ENCODE measurements around the gene KIF1B. TPM values are rescaled to one million over a fixed set of nuclear protein-coding genes. Genes with fewer than 3 reads are reported as not detected.
"Not testable (repeated sequence)": the region's sequence is repeated elsewhere in the genome, so short reads cannot be mapped to it uniquely, and the experiment has no call there.

The KIF1B gene
- total RNA-seq, 3 donors from 2014 or later: 12.3 to 17.0 (median 16.6) TPM

DNA sequence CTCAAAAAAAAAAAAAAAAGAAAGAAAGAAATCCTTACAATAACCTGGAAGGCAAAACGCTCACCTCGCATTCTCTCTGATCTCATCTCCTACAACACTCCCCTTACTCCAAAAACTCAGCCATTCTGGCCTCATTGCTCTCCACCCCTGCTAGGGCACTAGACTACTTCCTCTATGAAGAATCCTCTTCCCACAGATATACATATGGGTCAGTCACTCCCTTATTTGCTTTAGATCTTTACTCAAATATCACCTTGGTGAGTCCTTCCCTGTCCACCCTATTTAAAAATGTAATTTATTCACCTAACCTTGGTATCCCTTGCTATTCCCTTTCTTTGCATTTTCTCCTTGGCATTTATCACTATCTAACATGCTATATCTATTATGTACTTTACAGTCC, 24.6 kb upstream of the KIF1B start:
- H3K27me3 Mint-ChIP-seq (ENCODE audit: low read depth): no peaks in the 10 kb centered on the region
- DNase-seq (no peak), ATAC-seq (no peak)
- H3K4me1 Mint-ChIP-seq (ENCODE audit: low read depth): no peaks in the 10 kb centered on the region
- peaks cover 6% of the 10 kb centered on the region for H3K36me3 Mint-ChIP-seq (ENCODE audit: insufficient read depth)
- no peaks in the 10 kb centered on the region for H3K9me3 Mint-ChIP-seq
- no peak overlapping the region for H3K4me3 Mint-ChIP-seq

DNA sequence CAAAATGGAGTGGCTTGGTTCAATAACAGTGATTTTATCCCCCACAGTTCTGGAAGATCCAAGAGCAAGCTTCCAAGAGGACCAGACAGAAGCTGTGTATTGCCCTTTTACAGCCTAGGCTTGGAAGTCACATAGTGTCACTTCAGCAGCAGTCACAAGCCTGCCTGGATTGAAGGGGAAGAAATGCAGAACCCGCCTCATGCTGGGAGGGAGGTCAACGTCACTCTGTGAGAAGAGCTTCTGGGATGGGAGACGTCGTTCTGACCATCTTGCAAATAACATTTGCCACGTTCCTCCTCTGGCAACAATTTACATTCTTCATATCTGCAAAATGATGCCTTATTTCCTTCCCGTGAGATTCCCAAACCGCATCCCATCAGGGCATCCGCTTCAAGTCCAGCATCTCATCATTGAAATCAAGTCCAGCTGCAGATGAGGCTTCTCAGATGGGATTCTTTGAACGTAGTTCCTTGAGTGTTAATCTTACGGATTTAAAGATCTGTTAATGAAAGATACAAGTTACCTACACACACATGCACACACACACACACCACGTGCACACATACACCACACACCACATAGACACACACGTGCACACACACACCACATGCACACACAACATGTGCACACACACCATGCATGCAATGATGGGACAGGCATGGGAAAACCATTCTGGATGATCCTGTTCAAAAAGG, 23.9 kb upstream of the KIF1B start:
- H3K4me3 Mint-ChIP-seq: no peak overlapping the region
- H3K36me3 Mint-ChIP-seq (ENCODE audit: insufficient read depth): peaks cover 3% of the 10 kb centered on the region
- no peak for DNase-seq
- ATAC-seq: no peak
- H3K27me3 Mint-ChIP-seq (ENCODE audit: low read depth): no peaks in the 10 kb centered on the region
- H3K9me3 Mint-ChIP-seq: no peaks in the 10 kb centered on the region
- no peaks in the 10 kb centered on the region for H3K4me1 Mint-ChIP-seq (ENCODE audit: low read depth)

DNA sequence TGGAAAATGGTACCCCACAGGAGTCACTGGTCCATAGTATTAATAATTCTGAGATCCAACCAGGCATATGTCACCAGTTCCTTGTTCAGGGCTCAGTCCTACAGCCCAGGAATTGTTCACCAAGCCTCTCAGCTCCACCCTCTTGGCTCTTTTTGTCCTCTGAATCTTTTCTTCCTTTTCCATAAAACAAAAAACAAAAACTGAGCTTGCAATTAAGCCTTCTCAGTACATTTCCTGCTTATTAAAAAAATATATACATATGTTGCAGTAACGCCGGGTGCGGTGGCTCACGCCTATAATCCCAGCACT, 23.4 kb upstream of the KIF1B start:
- no peak for DNase-seq
- Mint-ChIP-seq H3K27me3 (ENCODE audit: low read depth) (no peaks in the 10 kb centered on the region), H3K9me3 (no peaks in the 10 kb centered on the region), H3K4me3 (no peak overlapping the region), H3K36me3 (ENCODE audit: insufficient read depth) (peaks cover 3% of the 10 kb centered on the region), H3K4me1 (ENCODE audit: low read depth) (no peaks in the 10 kb centered on the region)
- no peak for ATAC-seq

DNA sequence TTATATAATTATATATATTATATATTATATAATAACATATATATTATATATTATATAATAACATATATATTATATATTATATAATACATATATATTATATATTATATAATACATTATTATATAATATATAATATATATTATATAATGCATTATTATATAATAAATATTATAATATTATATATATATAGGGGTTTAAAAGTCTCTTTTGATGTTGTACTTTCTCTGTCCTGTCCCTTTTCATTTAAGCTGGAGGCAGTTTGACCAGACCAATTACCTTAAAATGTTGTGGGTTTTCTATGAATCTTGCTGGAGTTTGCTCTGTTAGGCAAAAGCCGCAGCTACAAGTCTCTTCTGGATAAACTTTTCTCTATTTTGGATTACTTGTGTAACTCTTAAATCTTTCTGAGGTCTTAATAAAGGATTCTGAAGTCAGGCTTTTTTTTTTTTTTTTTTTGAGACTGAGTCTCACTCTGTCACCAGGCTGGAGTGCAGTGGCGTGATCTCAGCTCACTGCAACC, 22.2 kb upstream of the KIF1B start:
- DNase-seq (no peak), ATAC-seq (no peak)
- Mint-ChIP-seq H3K4me1 (ENCODE audit: low read depth) (no peaks in the 10 kb centered on the region), H3K27me3 (ENCODE audit: low read depth) (no peaks in the 10 kb centered on the region), H3K9me3 (no peaks in the 10 kb centered on the region), H3K4me3 (no peak overlapping the region), H3K36me3 (ENCODE audit: insufficient read depth) (peaks cover 3% of the 10 kb centered on the region)

DNA sequence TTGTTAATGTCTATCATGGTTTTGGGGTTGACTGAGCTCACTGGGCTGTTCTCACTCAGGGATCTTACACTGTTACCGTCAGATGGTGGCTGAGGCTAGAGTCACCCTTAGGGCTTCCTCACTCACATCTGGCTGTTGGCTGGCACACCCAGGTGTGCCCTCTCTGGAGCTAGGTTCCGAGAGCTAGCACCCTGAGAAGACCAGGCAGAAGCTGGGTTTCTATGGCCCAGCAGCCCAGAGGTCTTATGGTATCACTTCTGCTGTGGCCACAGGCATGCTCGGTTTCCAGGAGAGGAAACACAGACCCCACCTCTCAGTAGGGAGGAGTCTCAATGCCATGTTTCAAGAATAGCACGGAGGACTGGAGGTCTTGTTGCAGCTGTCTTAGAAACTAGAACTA, 20.7 kb upstream of the KIF1B start:
- H3K27me3 Mint-ChIP-seq (ENCODE audit: low read depth): peaks cover 2% of the 10 kb centered on the region
- no peaks in the 10 kb centered on the region for H3K4me1 Mint-ChIP-seq (ENCODE audit: low read depth)
- DNase-seq (no peak), ATAC-seq (no peak)
- no peaks in the 10 kb centered on the region for H3K9me3 Mint-ChIP-seq
- no peaks in the 10 kb centered on the region for H3K36me3 Mint-ChIP-seq (ENCODE audit: insufficient read depth)
- H3K4me3 Mint-ChIP-seq: no peak overlapping the region

DNA sequence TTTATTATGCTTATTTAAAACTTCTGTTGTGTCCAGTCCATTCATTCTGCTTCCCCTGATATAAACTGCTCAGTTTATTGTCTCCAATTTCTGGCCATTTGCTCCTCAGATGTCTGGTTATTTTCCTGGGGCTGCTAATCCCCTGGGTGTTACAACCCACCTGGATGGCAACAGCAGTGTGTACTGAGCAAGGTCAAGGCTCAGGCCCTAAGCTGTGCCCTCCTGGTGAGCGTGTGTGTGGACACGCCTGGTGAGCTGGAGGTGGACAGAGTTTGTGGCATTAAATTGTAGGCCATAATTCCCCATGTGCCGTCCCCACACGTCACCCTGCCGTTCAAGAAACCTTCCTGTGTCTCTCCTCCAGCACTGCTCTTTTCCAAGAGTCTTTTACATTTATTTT, 18.1 kb upstream of the KIF1B start:
- ATAC-seq (no peak), DNase-seq (no peak)
- Mint-ChIP-seq H3K27me3 (ENCODE audit: low read depth) (peaks cover 2% of the 10 kb centered on the region), H3K4me3 (no peak overlapping the region), H3K4me1 (ENCODE audit: low read depth) (no peaks in the 10 kb centered on the region), H3K36me3 (ENCODE audit: insufficient read depth) (no peaks in the 10 kb centered on the region), H3K9me3 (no peaks in the 10 kb centered on the region)

DNA sequence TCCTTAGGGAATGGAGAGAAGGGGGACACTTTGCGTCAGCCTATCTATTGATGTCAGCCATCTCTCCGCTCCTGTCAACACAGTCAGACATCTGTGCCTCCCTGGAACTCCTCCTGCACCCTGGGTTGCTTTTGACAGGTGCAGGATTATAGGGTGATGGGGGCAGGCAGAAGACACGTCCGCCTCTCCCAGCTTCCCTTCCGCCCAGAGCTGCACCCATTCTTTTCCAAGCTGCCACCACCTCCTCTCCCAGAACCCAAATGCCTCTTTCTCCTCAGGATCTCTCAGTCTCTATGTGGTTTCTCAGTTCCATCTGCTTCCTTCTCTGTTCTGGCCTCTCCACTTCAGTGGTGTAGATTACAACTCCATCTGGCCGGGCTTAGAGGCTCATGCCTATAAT, 17.1 kb upstream of the KIF1B start:
- Mint-ChIP-seq H3K9me3 (no peaks in the 10 kb centered on the region), H3K4me1 (ENCODE audit: low read depth) (no peaks in the 10 kb centered on the region), H3K4me3 (no peak overlapping the region), H3K36me3 (ENCODE audit: insufficient read depth) (no peaks in the 10 kb centered on the region), H3K27me3 (ENCODE audit: low read depth) (peaks cover 2% of the 10 kb centered on the region)
- no peak for ATAC-seq
- no peak for DNase-seq

DNA sequence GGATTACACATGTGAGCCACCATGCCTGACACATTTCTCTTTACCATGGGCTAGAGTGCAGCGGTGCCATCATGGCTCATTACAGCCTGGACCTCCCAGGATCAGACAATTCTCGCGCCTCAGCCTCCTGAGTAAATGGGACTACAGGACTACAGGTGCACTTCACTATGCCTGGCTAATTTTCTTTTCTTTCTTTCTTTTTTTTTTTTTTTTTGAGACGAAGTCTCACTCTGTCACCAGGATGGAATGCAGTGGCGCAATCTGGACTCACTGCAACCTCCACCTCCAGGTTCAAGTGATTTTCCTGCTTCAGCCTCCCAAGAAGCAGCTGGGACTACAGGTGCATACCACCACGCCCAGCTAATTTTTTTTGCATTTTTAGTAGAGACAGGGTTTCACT, 14.8 kb upstream of the KIF1B start:
- peaks cover 2% of the 10 kb centered on the region for H3K27me3 Mint-ChIP-seq (ENCODE audit: low read depth)
- no peak overlapping the region for H3K4me3 Mint-ChIP-seq
- no peak for DNase-seq
- H3K9me3 Mint-ChIP-seq: no peaks in the 10 kb centered on the region
- no peaks in the 10 kb centered on the region for H3K4me1 Mint-ChIP-seq (ENCODE audit: low read depth)
- ATAC-seq: no peak
- no peaks in the 10 kb centered on the region for H3K36me3 Mint-ChIP-seq (ENCODE audit: insufficient read depth)

DNA sequence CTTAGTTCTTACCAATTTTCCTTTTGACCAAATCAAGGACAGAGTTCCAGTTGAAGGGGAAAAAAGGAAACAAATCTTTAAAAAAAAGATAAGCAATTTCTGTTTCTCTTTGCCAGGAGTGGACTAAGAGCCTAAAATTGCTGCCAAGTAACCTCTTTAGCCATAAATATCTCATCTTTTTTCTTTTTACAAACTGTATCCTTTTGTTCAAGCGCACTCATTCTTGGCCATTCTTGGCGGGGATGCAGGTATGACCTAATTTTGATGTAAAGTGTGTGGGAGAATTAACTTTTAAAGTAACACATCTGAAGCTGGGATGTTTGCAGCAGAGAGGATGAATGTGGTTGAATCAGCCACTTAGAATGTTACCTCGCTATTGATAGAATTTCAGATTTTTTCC, 13.4 kb upstream of the KIF1B start:
- Mint-ChIP-seq H3K4me3 (no peak overlapping the region), H3K9me3 (no peaks in the 10 kb centered on the region), H3K36me3 (ENCODE audit: insufficient read depth) (no peaks in the 10 kb centered on the region), H3K27me3 (ENCODE audit: low read depth) (peaks cover 2% of the 10 kb centered on the region), H3K4me1 (ENCODE audit: low read depth) (no peaks in the 10 kb centered on the region)
- ATAC-seq (no peak), DNase-seq (no peak)

DNA sequence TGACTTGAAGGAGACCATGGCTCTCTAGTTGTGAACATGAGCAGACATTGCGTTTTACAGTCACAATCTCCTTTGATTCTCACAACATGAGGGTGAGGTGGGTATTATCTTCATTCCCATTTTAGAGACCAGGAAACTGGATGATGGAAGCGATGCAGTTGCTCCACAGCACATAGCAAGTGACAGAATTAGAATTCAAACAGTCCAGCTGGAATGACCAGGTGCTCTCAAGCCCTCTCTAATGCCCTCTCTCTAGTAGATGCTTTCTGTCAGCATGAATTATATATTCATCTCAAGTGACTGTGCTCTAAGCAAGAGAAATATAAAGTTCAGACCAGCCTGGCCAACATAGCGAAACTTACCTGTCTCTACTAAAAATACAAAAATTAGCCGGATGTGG, 9.8 kb upstream of the KIF1B start:
- Mint-ChIP-seq H3K9me3 (no peaks in the 10 kb centered on the region), H3K27me3 (ENCODE audit: low read depth) (peaks cover 3% of the 10 kb centered on the region), H3K4me1 (ENCODE audit: low read depth) (no peaks in the 10 kb centered on the region), H3K4me3 (no peak overlapping the region), H3K36me3 (ENCODE audit: insufficient read depth) (no peaks in the 10 kb centered on the region)
- DNase-seq (no peak), ATAC-seq (no peak)

DNA sequence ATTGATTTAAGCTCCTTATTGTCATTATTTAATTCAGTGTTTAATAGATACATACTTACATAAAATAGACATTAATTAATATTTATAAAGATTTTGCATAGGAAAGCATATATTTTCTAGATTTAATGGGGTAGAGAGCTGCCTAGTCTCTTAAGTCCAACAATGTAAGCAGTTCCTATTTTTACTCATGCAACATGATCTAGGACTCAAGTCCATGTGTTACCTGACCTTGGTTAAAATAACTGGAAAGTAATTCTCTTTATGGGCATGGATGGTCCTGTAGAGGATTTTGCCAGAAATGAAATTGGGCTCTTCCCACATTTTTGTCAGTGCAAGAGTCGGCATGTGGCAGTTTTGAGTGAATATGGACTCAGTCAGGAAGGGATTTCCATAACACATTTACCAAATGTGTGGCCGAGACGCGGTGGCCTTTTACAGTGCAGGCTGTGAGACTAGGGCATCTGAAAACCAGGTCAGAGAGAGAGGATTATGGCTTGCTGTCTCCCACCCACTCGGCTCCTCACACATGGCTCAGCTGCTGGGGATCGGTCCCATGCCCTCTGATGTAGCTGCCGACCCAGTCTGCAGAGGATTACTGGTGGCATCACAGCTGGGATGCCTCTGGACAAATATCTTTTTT, 6.2 kb upstream of the KIF1B start:
- Mint-ChIP-seq H3K4me1 (ENCODE audit: low read depth) (no peaks in the 10 kb centered on the region), H3K9me3 (no peaks in the 10 kb centered on the region), H3K27me3 (ENCODE audit: low read depth) (peaks cover 3% of the 10 kb centered on the region), H3K4me3 (no peak overlapping the region), H3K36me3 (ENCODE audit: insufficient read depth) (no peaks in the 10 kb centered on the region)
- no peak for ATAC-seq
- no peak for DNase-seq

DNA sequence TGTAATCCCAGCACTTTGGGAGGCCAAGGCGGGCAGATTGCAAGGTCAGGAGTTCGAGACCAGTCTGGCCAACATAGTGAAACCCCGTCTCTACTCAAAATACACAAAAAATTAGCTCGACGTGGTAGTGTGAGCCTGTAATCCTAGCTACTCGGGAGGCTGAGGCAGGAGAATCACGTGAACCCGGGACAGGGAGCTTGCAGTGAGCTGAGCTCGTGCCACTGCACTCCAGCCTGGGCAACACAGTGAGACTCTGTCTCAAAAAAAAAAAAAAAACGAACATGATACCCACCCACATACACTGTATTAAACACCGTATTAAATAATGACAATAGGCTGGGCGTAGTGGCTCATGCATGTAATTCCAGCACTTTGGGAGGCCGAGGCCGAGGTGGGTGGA, 5.2 kb upstream of the KIF1B start:
- not testable (repeated sequence) for H3K4me3 Mint-ChIP-seq; ATAC-seq; H3K4me1 Mint-ChIP-seq (ENCODE audit: low read depth); DNase-seq; H3K36me3 Mint-ChIP-seq (ENCODE audit: insufficient read depth); H3K9me3 Mint-ChIP-seq; H3K27me3 Mint-ChIP-seq (ENCODE audit: low read depth)

DNA sequence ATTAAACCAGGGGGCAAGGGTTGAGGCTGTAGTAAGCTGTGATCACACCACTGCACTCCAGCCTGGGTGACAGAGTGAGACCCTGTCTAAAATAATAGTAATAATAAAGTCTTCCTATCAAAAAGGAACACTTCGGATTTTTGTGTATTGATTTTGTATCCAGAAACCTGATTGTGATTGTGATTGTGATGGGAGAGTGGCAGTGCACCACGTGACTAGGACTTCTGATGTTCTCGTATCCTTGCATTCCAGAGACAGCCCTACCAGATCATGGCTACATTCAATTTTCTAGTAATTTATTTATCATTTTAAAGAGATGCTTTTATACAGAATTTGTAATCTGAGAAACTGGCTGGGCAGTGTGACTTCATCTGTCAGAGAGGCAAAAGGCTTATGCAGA, 2.6 kb upstream of the KIF1B start:
- H3K4me3 Mint-ChIP-seq: no peak overlapping the region
- ATAC-seq: no peak

DNA sequence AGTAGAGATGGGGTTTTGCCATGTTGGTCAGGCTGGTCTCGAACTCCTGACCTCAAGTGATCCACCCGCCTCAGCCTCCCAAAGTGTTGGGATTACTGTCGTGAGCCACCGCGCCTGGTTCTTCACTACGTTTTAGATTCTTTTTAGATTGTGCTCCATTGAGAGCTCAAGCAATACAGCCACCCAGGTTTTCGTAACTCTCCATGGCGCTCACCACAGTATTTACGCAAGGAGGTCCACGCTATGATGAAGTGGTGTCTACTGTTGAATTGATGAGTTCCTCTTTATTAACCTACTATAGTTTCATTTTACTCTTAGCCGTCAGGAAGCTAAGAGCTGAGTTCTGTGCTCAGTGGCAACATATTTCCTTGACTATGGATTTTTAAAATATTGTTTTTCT, 1.8 kb upstream of the KIF1B start:
- H3K27me3 Mint-ChIP-seq (ENCODE audit: low read depth): no peaks in the 10 kb centered on the region
- no peaks in the 10 kb centered on the region for H3K36me3 Mint-ChIP-seq (ENCODE audit: insufficient read depth)
- no peak for DNase-seq

More for the DNA sequence above, 2.6 kb upstream of the KIF1B start:
- no peaks in the 10 kb centered on the region for H3K9me3 Mint-ChIP-seq
- no peaks in the 10 kb centered on the region for H3K36me3 Mint-ChIP-seq (ENCODE audit: insufficient read depth)
- no peak for DNase-seq
- H3K4me1 Mint-ChIP-seq (ENCODE audit: low read depth): peaks cover 20% of the 10 kb centered on the region
- H3K27me3 Mint-ChIP-seq (ENCODE audit: low read depth): peaks cover 3% of the 10 kb centered on the region

DNA sequence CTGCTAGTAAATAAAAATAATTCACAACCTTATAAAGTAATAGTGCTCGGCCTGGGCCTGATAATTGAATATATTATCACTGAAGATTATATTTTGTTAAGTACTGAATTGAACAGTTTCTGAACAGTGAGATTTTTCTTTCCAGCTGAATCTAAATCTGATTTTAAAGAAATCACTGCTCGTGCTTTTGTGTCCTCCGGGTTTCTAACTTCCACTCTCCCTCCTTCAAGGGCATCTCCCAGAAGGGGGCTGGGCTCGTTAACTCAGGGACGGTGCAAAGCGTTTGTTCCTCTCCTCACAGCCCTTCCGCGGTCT, 823 bp upstream of the KIF1B start:
- Mint-ChIP-seq H3K9me3 (no peaks in the 10 kb centered on the region), H3K4me1 (ENCODE audit: low read depth) (peaks cover 26% of the 10 kb centered on the region), H3K4me3 (peak overlapping the region; percentile 89), H3K36me3 (ENCODE audit: insufficient read depth) (no peaks in the 10 kb centered on the region), H3K27me3 (ENCODE audit: low read depth) (no peaks in the 10 kb centered on the region)
- DNase-seq: no peak
- ATAC-seq: no peak

More for the DNA sequence above, 1.8 kb upstream of the KIF1B start:
- no peak for ATAC-seq
- Mint-ChIP-seq H3K9me3 (no peaks in the 10 kb centered on the region), H3K4me1 (ENCODE audit: low read depth) (peaks cover 24% of the 10 kb centered on the region), H3K4me3 (peak overlapping the region; percentile 42)
